ENCODE measurements around the gene OR4C3. TPM values are rescaled to one million over a fixed set of nuclear protein-coding genes. Genes with fewer than 3 reads are reported as not detected.

Gene OR4C3
- total RNA-seq, 5 donors from 2014 or later (not counting 1 experiment from before 2014, with no cell fraction given): not detected

Other genes with a start within 250 kb of the OR4C3 start
- gene OR4B1, start 108.1 kb upstream of the OR4C3 start, total RNA-seq: not detected
- not detected for gene OR4X2, start 79.8 kb upstream of the OR4C3 start, total RNA-seq
- gene OR4X1, start 61.1 kb upstream of the OR4C3 start, total RNA-seq: not detected
- gene OR4S1, start 18.7 kb upstream of the OR4C3 start, total RNA-seq: not detected
- gene OR4C5, start 41.5 kb downstream of the OR4C3 start, total RNA-seq: not detected
- not detected for gene OR4A47, start 163.9 kb downstream of the OR4C3 start, total RNA-seq